Stimulated activated CD4-positive, alpha-beta T cell treated with anti-CD3 and anti-CD28 coated beads, Interleukin-1b, Interleukin-23, amount 100 ng/mL, for 24 hours (primary cell): ENCODE results near the gene SAP25.

ENCODE experiments used
- DNase-seq, 4 experiments: peaks; one replicate each; pipeline ENCODE4 v3.0.0-alpha.2; 2020; ENCODE audit warnings: low read depth in 4 of 4, low spot score in 1 of 4

SAP25 gene

DNA sequence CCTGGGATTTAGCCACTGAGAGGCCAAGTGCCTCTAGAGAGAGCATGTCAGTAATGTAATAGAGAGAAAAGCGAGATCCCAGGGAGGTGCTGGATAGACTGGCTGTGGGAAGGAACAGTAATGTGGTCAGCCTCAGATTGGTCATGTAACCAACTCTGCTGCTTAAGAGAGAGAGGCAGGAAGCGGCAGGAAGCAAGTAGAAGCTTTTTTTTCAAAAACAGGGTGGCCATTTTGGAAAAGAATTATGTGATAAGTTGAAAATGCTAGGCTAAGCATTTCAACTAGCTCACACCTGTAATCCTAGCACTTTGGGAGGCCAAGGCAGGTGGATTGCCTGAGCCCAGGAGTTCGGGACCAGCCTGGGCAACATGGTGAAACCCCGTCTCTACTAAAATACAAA is 24.7 kb upstream of the SAP25 start:
- no peak for DNase-seq

DNA sequence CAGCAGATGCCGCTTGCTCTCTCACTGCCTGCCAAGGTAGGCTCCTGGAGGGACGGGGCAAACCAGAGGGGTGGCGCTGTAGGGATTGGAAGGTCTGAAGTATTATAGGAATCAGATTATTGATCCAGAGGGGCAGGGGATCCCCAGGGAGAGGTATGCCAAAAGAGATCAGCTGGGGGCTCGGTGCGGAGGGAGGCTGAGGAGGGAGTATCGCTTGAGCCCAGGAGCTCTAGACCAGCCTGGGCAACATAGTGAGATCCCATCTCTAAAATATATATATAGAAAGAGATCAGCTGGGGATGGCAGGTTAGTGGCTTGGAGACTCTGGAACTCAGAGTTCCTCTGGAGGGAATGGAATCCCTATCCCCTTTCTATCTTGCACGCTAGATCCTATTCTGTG is 21.5 kb upstream of the SAP25 start:
- no peak for DNase-seq

DNA sequence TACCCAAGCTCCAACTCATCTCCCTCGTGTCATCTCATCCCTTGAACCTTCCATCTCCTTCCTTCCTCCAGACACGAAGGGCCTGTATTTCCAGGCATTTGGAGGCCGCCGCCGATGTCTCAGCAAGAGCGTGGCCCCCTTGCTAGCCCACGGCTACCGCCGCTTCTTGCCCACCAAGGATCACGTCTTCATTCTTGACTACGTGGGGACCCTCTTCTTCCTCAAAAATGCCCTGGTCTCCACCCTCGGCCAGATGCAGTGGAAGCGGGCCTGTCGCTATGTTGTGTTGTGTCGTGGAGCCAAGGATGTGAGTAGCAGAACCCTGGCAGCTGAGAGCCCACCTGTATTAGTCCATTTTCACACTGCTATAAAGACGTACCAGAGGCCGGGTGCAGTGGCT is 17.9 kb upstream of the SAP25 start:
- no peak for DNase-seq

DNA sequence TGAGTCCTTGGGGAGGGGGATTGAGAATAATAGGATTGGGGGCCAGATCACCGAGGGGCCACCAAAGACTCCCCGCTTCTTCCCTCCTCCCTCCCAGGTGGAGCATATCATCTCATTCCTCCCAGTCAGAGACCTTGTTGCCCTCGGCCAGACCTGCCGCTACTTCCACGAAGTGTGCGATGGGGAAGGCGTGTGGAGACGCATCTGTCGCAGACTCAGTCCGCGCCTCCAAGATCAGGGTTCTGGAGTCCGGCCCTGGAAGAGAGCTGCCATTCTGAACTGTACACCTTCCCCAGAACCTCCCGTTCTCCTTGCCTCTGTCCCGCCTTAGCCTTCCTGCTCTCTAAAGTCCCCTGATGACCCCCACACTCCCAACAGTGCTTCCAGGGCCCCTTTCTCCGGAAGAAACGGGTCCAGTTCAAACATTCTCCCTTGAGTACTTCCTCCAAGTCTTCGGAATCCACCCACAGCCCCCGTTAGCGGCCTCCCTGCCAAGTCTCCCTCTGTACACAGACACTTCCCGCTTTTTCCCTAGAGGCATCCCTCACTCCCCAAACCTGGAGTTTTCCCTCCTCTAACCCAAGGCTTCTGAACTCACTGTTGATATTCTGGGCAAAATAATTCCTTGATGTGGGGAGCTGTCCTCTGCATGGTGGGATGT is 16.5 kb upstream of the SAP25 start:
- no peak for DNase-seq

DNA sequence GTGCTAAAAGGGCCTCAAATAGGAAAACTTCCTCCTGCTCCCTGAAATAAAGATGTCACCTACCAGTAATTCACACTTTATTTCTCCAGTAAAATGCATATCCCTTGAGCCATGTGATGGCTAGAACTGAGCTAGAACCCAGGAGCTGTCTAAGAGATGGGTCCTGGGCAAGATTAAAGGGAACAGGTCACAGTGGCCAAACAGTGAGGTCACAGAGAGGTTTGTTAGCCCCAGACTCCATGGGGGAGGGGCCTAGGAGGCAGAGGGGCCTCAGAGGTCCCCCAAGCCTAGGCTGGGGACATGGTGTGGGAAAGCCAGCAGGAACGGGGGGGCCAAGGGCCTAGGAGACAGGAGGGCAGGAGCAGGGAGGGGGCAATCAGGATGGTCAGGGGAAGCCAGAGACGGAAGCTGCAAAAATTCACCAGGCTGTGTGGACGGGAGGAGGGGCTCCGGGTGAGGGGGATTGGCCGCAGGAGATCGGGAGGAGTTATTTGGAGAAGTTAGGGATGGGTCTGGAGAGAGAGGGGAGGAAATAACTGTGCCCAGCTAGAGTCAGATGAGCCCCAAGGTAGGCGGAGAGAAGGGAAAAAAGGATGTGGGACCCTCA is 15.7 kb upstream of the SAP25 start:
- DNase-seq, result no peak

DNA sequence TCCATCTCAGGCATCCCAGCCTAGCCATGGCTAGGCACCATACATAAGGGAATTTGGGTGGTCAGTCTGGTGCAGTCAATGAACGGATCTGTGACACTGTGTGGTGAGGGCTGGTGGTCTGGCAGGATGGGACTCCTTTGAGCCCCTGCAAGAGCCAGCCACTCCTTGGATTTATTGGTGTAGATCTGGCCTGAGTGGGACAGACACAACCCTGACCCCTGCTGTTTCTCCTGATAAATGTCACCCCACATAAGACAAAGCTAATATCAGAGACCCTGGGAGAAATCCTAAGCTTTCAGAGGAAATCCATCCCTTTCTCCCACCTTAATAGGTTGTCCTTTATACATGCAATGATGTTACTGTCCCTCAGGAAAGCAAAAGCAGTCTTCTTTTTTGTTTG is 14.7 kb upstream of the SAP25 start:
- no peak for DNase-seq

DNA sequence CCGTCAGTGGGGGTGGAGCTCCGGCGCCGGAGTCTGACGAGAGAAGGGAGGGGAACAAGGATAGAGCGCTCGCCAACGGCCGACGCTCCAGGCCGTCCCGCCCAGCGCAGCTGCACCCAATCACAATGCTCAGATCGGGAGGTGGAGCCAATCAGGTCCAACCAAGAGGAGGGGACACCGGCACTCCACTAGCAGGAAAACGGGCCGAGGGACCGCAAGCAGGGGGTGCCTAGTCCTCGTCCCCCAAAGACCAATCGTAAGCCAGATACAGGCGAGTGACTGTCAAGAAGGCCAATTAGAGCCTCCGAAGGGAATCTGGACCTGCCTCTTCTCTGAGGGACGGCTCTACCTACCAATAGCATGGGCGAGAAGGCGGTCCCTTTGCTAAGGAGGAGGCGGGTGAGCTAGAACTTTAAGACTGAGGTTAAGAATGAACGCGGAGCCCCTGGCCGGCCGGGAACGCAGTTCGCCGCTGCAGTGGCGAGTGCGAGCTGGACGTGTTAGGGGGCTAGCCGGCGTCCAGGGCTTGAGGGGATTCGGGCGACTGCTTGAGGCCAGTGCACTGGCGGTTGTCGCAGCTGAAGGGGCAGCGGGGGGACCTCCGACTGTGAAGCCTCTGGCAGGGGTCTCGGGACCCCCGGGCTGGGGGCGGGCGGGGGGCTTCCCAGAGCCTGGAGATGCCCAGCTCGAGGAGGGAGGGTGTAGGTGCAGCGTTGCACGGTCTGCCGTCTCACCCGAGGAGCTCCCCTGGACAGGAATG is 12.7 kb upstream of the SAP25 start, which contains the start of gene FBXO24:
Gene FBXO24 (plus strand): TSS at position 63 of the 760 bp plus-strand sequence. CDS start 298 bp downstream, at position 361.
- peak; percentile 94 to 99 (median 98) for DNase-seq

DNA sequence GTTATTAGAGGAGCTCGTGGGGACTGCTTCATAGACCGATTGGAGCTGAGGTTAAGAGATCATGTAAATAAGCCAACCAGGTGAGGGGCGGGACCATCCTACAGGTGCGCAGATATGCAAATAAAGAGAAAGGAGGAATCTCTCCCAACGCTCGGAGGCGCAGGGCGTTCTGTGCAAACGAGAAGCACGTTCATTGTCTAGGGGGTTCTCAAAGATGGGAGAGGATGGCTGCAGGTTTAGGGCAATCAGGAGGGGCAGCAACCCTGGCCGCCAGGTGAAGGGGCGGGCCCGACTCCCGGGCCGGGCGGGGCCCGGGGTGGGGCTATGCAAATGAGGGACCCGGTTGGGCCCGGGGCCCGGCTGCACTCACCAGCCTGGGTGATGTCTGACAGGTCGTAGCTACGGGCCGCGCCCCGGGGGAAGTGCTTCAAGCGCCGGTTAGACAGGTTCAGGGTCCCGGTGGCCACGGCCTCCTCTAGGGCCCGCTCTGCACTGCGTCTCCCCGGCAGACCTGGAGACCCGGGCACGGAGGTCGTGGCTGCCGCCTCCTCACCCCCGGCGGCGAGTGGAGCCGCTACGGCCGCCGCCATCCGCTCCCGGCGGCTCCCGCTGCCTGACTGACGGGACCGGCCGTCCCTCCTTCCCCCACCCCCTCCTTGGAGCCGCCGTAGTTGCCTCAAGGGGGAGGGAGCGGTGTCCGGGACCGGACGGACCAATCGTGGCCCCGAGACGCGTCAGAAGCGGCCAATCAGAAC is 12.0 kb upstream of the SAP25 start, which contains the start of gene LRCH4:
Gene LRCH4 (minus strand): TSS at position 619 of the 755 bp plus-strand sequence. CDS start 29 bp downstream, at position 590.
- peak in 1 of 4 experiments; percentile 46 for DNase-seq

DNA sequence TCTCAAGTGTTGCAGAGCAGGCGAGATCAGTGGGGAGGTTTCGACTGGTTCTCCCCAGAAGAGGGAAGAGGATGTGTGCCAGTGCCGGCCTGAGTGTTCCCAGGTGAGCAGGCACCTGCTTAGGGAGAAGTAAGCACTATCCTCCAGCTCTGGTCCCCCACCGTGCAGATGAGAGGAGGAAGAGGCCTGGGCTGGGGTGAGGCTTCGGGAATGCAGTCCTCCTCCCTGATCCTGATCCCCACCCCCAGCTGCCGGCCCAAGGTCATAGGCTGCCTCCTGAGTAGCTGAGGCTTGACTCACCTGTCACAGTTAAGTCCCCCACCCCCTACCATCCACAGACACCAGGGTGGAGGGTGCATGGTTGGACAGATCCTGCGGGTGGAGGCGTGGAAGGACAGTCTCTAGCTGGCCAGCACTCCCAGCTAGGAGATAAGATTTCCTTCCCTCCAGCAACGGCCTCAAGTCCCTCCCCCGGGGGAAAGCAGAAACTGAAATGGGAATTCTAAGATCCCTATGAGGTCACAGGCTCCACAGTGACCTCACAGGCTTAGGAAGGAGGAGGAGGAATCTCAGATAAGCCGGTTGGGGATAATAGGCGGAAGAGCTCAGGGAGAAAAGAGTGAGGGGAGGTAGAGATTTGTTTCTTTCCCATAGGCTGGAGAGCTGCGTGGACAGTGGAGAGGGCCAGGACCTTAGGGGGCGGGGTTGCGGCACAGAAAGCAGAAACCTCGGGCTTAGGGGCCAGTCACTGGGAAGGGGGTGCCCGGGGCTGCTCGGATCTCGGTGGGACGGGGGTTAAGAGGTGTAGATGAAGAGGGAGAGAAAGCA is 11.2 kb upstream of the SAP25 start:
- DNase-seq, result no peak

DNA sequence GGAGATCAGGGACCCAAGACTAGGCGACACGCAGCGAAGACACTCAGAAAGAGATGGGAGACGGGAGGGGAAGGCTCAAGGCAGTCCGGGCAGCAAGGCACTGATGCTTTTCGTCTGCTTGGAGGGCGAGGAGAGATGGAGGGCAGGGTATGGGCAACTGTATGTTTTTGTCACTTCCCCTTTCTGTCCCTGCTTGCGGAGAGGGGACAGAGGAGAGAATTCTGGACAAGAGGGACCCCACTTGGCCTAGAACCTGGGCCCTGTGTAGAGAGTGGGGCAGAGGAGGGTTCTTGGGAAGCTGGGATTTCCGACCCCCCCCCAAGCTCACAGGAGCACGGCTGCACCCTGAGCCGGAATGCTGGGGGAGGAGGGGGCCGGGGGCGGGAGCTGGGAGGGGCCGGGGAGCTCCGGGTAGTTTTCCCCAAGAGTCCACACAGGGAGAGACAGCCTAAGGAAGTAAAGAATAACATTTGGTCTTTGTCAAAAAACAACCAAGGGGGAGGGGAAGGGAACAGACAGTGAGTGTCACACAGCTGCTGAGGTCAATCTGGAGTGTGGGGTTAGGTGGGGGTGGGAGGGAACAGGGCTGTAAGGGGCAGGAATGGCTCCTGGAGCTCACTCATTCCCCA is 10.5 kb upstream of the SAP25 start:
- DNase-seq, result no peak

DNA sequence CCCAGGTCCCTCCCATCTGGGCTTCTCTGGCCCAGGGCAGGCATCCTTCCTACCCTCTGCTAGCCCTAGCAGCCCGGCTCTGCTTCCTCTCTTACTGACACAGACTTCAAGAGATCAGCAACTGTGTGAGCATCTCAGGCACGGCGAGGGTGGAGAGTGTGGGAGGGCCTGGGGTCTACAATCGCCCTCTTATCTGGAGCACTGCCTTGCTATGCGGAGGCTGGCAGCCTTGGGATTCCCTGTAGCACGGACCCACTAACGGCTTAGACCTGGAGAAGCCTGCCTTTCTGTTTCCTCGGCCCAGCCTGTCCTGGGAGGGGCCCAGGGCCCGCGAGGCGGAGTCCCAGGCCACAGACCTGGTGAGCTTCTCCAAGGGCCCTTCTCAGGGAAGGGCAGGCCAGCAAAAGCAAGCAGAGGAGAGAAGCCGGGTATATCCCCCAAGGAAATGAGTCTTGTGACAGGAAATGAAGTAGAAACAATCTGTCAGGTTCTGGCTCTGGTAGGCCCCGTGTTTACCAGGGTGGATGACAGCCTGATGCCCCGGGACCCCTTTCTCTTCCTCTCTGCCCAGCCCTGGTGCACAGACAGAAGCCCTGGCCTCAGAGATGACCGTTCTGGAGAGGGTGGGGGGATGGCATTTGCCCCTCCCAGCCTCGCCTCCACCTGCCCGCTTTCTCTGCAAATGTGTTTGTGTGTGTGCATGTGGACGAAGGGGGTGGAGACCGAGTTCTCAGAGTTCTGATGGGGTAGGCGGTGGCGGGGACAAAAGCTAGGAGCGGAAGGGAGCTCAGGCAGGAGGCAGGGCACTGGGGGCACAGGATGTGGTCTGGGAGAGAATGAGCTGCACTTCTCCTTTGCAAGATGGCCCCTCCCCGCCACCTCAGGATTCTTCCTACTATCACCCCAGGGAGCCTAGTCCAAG is 9.7 kb upstream of the SAP25 start:
- peak in 2 of 4 experiments; percentile 45 to 67 for DNase-seq

DNA sequence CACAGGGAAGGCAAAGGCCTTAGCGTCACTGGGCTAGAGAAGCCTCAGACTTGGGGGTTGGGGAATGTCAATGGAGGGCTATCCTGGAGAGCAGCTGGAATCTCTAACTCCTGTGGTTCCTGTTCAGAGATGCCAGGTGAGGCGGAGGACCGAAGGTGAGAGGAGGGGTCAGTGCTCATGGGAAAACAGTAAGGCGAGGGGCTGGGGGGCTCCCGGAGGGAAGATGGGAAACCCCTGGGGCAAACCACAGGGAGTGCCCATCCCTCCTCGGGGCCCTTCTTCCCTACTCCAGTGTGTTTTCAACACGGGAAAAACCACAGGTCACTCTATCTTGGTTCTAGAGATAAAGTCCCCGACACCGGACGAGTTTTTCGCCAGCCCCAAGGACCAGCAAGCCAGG is 8.9 kb upstream of the SAP25 start:
- no peak for DNase-seq

DNA sequence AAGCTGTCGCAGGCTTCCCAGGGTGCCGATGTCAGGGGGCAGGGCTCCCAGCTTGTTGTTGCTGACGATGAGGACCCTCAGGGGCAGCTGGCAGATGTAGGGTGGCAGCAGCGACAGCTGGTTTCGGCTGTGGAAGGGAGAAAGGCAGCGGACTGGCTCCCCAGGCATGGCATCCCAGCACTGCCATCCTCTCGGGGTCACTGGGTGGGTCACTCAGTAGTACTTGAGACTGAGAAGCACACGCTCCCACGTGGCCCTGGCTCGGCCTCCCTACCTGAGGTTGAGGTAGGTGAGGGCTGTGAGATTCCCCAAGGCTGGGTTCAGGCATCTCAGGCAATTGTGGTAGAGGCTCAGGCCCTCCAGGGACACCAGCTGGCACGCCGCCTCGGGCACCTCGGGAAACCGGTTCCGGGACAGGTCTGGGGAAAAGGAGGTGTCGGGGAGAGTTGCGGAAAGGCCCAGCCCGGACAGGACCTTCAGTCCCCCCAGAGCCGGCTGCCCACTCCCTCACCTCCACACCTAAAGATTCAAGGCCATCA is 8.4 kb upstream of the SAP25 start:
- DNase-seq, result no peak

DNA sequence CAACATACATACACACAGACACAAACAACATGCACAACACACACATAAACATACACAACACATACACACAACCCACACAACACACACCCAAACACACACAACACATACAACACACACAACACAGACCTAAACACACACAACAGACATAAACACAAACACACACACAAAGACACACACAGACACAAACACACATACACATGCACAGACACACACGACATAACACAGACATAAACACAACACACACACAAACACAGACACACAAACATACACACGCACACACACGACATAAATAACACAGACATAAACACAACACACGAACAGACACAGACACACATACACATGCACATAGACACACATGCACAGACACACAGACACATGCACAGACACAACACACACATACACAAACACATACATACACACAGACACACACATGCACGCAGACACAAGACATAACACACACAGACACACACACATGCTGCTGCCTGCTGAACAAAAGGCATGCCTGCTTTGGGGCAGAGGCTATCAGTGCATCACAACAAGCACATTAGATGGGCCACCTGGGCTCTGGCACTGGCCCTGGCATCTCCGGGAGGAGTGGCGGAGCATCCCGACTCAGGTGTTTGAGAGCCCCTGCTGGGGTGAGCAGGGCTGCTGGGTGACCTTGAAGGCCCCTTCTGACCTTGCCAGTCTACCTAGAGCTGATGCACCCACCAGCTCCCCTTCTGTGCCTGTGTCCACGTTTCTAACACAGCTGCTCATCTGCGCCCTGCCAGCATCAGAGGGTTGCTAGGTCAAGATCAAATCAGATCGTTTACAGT is 7.0 kb upstream of the SAP25 start:
- no peak for DNase-seq

DNA sequence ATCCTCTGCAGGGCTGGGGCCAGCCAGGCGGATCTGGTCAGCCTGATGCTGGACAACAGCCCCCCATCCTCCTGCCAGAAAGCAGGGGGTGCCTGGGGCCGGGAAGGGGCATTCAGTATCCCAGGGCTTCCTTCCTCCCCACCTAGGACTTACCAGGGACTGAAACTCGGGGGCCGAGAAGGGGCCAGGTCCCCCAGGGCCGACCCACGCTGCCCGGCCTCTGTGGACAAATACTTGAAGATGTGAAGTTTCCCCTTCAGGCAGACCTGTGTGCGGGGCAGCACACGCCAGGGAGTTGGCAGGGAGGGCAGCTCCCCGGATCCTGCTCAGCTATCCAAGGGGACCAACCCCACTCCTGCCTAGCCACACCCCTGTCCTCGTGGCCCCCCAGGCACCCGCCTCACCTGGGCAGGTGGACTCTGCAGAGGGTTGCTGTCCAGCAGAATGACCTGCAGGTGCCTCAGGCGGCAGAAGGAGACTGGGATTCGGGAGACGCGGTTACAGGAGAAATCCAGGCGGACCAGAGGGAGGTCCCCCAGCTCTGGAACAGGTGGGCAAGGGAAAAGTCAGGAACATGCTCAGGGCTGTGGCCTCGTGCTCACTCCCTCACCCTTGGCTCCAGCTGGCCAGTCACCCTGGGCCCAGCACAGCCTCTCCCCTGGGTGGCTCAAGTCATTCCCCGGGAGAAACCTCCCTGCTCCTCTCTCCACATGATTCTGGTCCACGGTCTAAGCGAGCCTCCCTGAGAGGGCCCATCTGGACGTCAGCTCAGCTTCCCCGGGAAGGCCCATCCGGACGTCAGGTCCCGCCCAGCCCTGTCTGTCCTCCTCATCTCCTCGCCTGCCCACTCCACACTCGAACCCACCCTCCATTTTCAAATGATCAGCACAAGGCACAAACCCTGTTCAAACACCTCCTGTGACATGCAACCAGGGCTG is 4.8 kb upstream of the SAP25 start:
- no peak for DNase-seq

DNA sequence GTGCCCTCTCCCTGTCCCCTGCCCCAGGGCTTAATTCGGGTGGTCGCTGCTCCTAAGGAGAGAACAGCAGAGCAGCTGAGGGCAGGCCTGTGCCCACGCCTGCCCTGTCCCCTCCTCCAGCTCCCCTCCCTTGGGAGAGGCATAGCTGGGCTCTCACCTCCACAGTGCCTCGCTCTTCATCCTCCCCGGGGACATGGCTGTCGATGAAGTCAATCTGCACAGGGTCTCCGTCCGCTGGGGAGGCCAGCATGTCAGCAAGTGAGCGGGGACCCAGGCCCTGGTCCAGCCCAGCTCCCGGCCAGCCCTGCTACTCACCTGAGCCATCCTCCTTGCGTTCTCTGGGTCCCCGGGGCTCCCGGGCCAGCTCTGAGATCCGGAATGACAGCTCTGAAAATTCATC is 3.8 kb upstream of the SAP25 start:
- no peak for DNase-seq

DNA sequence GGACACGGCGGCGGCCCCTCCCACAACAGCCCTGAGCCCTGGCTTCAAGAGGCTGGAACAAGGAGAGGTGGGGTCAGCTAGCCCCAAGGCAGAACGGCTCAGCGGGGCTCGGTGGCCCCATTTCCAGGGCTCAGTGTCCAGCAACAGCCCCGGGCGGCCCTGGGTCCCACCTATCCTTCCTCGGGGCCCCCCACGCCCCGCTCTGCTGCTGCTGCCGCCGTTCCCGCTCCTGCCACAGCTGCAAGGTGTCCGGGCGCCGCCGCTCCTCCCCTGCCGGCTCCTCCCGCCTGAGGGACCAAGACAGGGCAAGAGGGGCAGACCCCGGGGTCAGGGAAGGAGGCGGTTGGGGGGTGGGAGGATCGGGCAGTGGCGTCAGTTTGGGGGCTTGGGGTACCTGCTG is 3.4 kb upstream of the SAP25 start:
- no peak for DNase-seq
